ENCODE measurements around the gene BRSK2. TPM values are rescaled to one million over a fixed set of nuclear protein-coding genes. Genes with fewer than 3 reads are reported as not detected.

BRSK2 gene
- total RNA-seq, 5 donors from 2014 or later (not counting 1 experiment from before 2014, with no cell fraction given): 0.54 to 1.5 (median 0.95) TPM

- no peak overlapping the region for H3K4me3 Mint-ChIP-seq
- DNase-seq (no peak), ATAC-seq (replicated peaks in 1 of 4) (no peak)
- ChIA-PET POLR2A (no interaction called here), CTCF (no interaction called here)
- Histone ChIP-seq H3K27ac (ENCODE audit: low read length) (no peak overlapping the region), H3K4me3 (ENCODE audit: control insufficient read depth in 1 of 2, extremely low read depth in 1 of 2, low read length in 1 of 2) (no peak overlapping the region), H3K4me1 (ENCODE audit: control insufficient read depth in 1 of 2, extremely low read depth in 1 of 2, insufficient read depth in 2 of 2, low read length in 2 of 2) (peaks cover 0 to 2% of the 10 kb centered on the region in 2 experiments), H3K9me3 (no peaks in the 10 kb centered on the region), H3K36me3 (ENCODE audit: control insufficient read depth in 2 of 2, extremely low read depth in 1 of 2, insufficient read depth in 1 of 2, low read length in 1 of 2) (peaks cover 34 to 74% of the 10 kb centered on the region in 2 donors), H3K27me3 (replicated peaks in 1 of 2; ENCODE audit: control insufficient read depth in 2 of 2, extremely low read depth in 1 of 2, insufficient read depth in 2 of 2, low read length in 1 of 2) (no peaks in the 10 kb centered on the region)
- no peaks in the 10 kb centered on the region for H3K9me3 Mint-ChIP-seq
- H3K36me3 Mint-ChIP-seq: peaks cover 49% of the 10 kb centered on the region
- no peak overlapping the region for H3K27ac Mint-ChIP-seq
- H3K4me1 Mint-ChIP-seq: peaks cover 0 to 8% (median 0%) of the 10 kb centered on the region in 3 donors
- WGBS (ENCODE audit: insufficient coverage): 94% methylated on average over 18 of the region's 20 CpGs
- H3K27me3 Mint-ChIP-seq: no peaks in the 10 kb centered on the region
Measured at GRCh38 chr11:1476940-1477736, 87.4 kb downstream of the BRSK2 start.

- DNase-seq (no peak), ATAC-seq (replicated peaks in 1 of 4) (no peak)
- Mint-ChIP-seq H3K27ac (no peak overlapping the region), H3K4me3 (no peak overlapping the region), H3K27me3 (no peaks in the 10 kb centered on the region), H3K36me3 (peaks cover 49% of the 10 kb centered on the region), H3K4me1 (peaks cover 0 to 8% (median 0%) of the 10 kb centered on the region in 3 donors), H3K9me3 (no peaks in the 10 kb centered on the region)
- Histone ChIP-seq H3K27me3 (replicated peaks in 1 of 2; ENCODE audit: control insufficient read depth in 2 of 2, extremely low read depth in 1 of 2, insufficient read depth in 2 of 2, low read length in 1 of 2) (no peaks in the 10 kb centered on the region), H3K9me3 (no peaks in the 10 kb centered on the region), H3K36me3 (ENCODE audit: control insufficient read depth in 2 of 2, extremely low read depth in 1 of 2, insufficient read depth in 1 of 2, low read length in 1 of 2) (peaks cover 32 to 77% of the 10 kb centered on the region in 2 donors), H3K4me1 (ENCODE audit: control insufficient read depth in 1 of 2, extremely low read depth in 1 of 2, insufficient read depth in 2 of 2, low read length in 2 of 2) (peaks cover 0 to 2% of the 10 kb centered on the region in 2 experiments), H3K4me3 (ENCODE audit: control insufficient read depth in 1 of 2, extremely low read depth in 1 of 2, low read length in 1 of 2) (no peak overlapping the region), H3K27ac (ENCODE audit: low read length) (no peak overlapping the region)
- ChIA-PET CTCF (no interaction called here), POLR2A (no interaction called here)
- WGBS (ENCODE audit: insufficient coverage): 98% methylated on average over 5 of the region's 13 CpGs
Measured at GRCh38 chr11:1478011-1478410, 88.3 kb downstream of the BRSK2 start.

GRCh38 chr11:1478544-1478943 lies 88.8 kb downstream of the BRSK2 start:
- Histone ChIP-seq H3K4me3 (ENCODE audit: control insufficient read depth in 1 of 2, extremely low read depth in 1 of 2, low read length in 1 of 2) (no peak overlapping the region), H3K36me3 (ENCODE audit: control insufficient read depth in 2 of 2, extremely low read depth in 1 of 2, insufficient read depth in 1 of 2, low read length in 1 of 2) (peaks cover 29 to 72% of the 10 kb centered on the region in 2 donors), H3K9me3 (no peaks in the 10 kb centered on the region), H3K4me1 (ENCODE audit: control insufficient read depth in 1 of 2, extremely low read depth in 1 of 2, insufficient read depth in 2 of 2, low read length in 2 of 2) (peaks cover 0 to 2% of the 10 kb centered on the region in 2 experiments), H3K27ac (ENCODE audit: low read length) (no peak overlapping the region), H3K27me3 (replicated peaks in 1 of 2; ENCODE audit: control insufficient read depth in 2 of 2, extremely low read depth in 1 of 2, insufficient read depth in 2 of 2, low read length in 1 of 2) (no peaks in the 10 kb centered on the region)
- ATAC-seq (replicated peaks in 1 of 4) (no peak), DNase-seq (no peak)
- Mint-ChIP-seq H3K4me3 (no peak overlapping the region), H3K27ac (no peak overlapping the region), H3K9me3 (no peaks in the 10 kb centered on the region), H3K4me1 (peaks cover under 1 to 8% (median 2%) of the 10 kb centered on the region in 3 donors), H3K27me3 (no peaks in the 10 kb centered on the region), H3K36me3 (peaks cover 46% of the 10 kb centered on the region)
- 100% methylated on average over 1 of the region's 9 CpGs for WGBS (ENCODE audit: insufficient coverage)
- POLR2A ChIA-PET: no interaction called here
- CTCF ChIA-PET: no interaction called here

- no peak overlapping the region for H3K4me3 Mint-ChIP-seq
- H3K36me3 ChIP-seq (ENCODE audit: control insufficient read depth in 2 of 2, extremely low read depth in 1 of 2, insufficient read depth in 1 of 2, low read length in 1 of 2): peaks cover 29 to 66% of the 10 kb centered on the region in 2 donors
Measured at GRCh38 chr11:1479006-1479677, 89.4 kb downstream of the BRSK2 start.

GRCh38 chr11:1479678-1480118 lies 90.0 kb downstream of the BRSK2 start:
- Histone ChIP-seq H3K4me3 (ENCODE audit: control insufficient read depth in 1 of 2, extremely low read depth in 1 of 2, low read length in 1 of 2) (no peak overlapping the region), H3K27ac (ENCODE audit: low read length) (no peak overlapping the region), H3K9me3 (no peaks in the 10 kb centered on the region), H3K27me3 (replicated peaks in 1 of 2; ENCODE audit: control insufficient read depth in 2 of 2, extremely low read depth in 1 of 2, insufficient read depth in 2 of 2, low read length in 1 of 2) (no peaks in the 10 kb centered on the region), H3K4me1 (ENCODE audit: control insufficient read depth in 1 of 2, extremely low read depth in 1 of 2, insufficient read depth in 2 of 2, low read length in 2 of 2) (peaks cover 0 to 2% of the 10 kb centered on the region in 2 experiments), H3K36me3 (ENCODE audit: control insufficient read depth in 2 of 2, extremely low read depth in 1 of 2, insufficient read depth in 1 of 2, low read length in 1 of 2) (peaks cover 25 to 62% of the 10 kb centered on the region in 2 donors)
- ChIA-PET CTCF (no interaction called here), POLR2A (no interaction called here)
- H3K4me1 Mint-ChIP-seq: peaks cover 5 to 8% (median 7%) of the 10 kb centered on the region in 3 donors
- peaks cover 36% of the 10 kb centered on the region for H3K36me3 Mint-ChIP-seq
- 96% methylated on average over 12 of the region's 12 CpGs for WGBS (ENCODE audit: insufficient coverage)
- no peak overlapping the region for H3K27ac Mint-ChIP-seq
- no peak overlapping the region for H3K4me3 Mint-ChIP-seq
- H3K9me3 Mint-ChIP-seq: no peaks in the 10 kb centered on the region
- DNase-seq (no peak), ATAC-seq (replicated peaks in 1 of 4) (no peak)
- no peaks in the 10 kb centered on the region for H3K27me3 Mint-ChIP-seq

More at GRCh38 chr11:1479006-1479677, 89.4 kb downstream of the BRSK2 start:
- Mint-ChIP-seq H3K9me3 (no peaks in the 10 kb centered on the region), H3K27me3 (no peaks in the 10 kb centered on the region), H3K27ac (no peak overlapping the region), H3K36me3 (peaks cover 40% of the 10 kb centered on the region), H3K4me1 (peaks cover 5 to 8% (median 5%) of the 10 kb centered on the region in 3 donors)
- ATAC-seq (replicated peaks in 1 of 4) (no peak), DNase-seq (no peak)
- no peak overlapping the region for H3K4me3 ChIP-seq (ENCODE audit: control insufficient read depth in 1 of 2, extremely low read depth in 1 of 2, low read length in 1 of 2)
- POLR2A ChIA-PET: no interaction called here
- no peaks in the 10 kb centered on the region for H3K9me3 ChIP-seq
- H3K27ac ChIP-seq (ENCODE audit: low read length): no peak overlapping the region
- CTCF ChIA-PET: no interaction called here
- H3K27me3 ChIP-seq (replicated peaks in 1 of 2; ENCODE audit: control insufficient read depth in 2 of 2, extremely low read depth in 1 of 2, insufficient read depth in 2 of 2, low read length in 1 of 2): no peaks in the 10 kb centered on the region
- 98% methylated on average over 9 of the region's 9 CpGs for WGBS (ENCODE audit: insufficient coverage)
- peaks cover 0 to 2% of the 10 kb centered on the region in 2 experiments for H3K4me1 ChIP-seq (ENCODE audit: control insufficient read depth in 1 of 2, extremely low read depth in 1 of 2, insufficient read depth in 2 of 2, low read length in 2 of 2)

GRCh38 chr11:1480191-1480554 lies 90.4 kb downstream of the BRSK2 start:
- no peaks in the 10 kb centered on the region for H3K27me3 ChIP-seq (replicated peaks in 1 of 2; ENCODE audit: control insufficient read depth in 2 of 2, extremely low read depth in 1 of 2, insufficient read depth in 2 of 2, low read length in 1 of 2)
- CTCF ChIA-PET: no interaction called here
- WGBS (ENCODE audit: insufficient coverage): 86% methylated on average over 13 of the region's 13 CpGs
- no peak overlapping the region for H3K4me3 ChIP-seq (ENCODE audit: control insufficient read depth in 1 of 2, extremely low read depth in 1 of 2, low read length in 1 of 2)
- Mint-ChIP-seq H3K4me3 (no peak overlapping the region), H3K27ac (no peak overlapping the region), H3K36me3 (peaks cover 31% of the 10 kb centered on the region), H3K27me3 (no peaks in the 10 kb centered on the region), H3K9me3 (no peaks in the 10 kb centered on the region), H3K4me1 (peaks cover 9 to 12% (median 12%) of the 10 kb centered on the region in 3 donors)
- ATAC-seq (replicated peaks in 1 of 4) (no peak), DNase-seq (no peak)
- no peak overlapping the region for H3K27ac ChIP-seq (ENCODE audit: low read length)
- POLR2A ChIA-PET: no interaction called here
- H3K4me1 ChIP-seq (ENCODE audit: control insufficient read depth in 1 of 2, extremely low read depth in 1 of 2, insufficient read depth in 2 of 2, low read length in 2 of 2): peaks cover 0 to 6% of the 10 kb centered on the region in 2 experiments
- H3K36me3 ChIP-seq (ENCODE audit: control insufficient read depth in 2 of 2, extremely low read depth in 1 of 2, insufficient read depth in 1 of 2, low read length in 1 of 2): peaks cover 25 to 57% of the 10 kb centered on the region in 2 donors
- no peaks in the 10 kb centered on the region for H3K9me3 ChIP-seq
